HG03354 (cell line): ENCODE measurements around the gene POLRMT.
"Not testable (repeated sequence)": the region's sequence is repeated elsewhere in the genome, so short reads cannot be mapped to it uniquely, and the experiment has no call there.

Experiments used
- ATAC-seq: cut with Tn5 transposase; IDR thresholded peaks from one replicate; pipeline ENCODE4 v1.9.1; 2021; ENCODE audit warnings: mild to moderate bottlenecking; ENCODE audit not compliant: unreplicated experiment, poor library complexity, severe bottlenecking

POLRMT gene

GRCh38 chr19:633786-634639 is 676 bp upstream of the POLRMT start:
- no peak for ATAC-seq

GRCh38 chr19:632579-633067 is 714 bp downstream of the POLRMT start:
- ATAC-seq, result peak; percentile 21

DNA sequence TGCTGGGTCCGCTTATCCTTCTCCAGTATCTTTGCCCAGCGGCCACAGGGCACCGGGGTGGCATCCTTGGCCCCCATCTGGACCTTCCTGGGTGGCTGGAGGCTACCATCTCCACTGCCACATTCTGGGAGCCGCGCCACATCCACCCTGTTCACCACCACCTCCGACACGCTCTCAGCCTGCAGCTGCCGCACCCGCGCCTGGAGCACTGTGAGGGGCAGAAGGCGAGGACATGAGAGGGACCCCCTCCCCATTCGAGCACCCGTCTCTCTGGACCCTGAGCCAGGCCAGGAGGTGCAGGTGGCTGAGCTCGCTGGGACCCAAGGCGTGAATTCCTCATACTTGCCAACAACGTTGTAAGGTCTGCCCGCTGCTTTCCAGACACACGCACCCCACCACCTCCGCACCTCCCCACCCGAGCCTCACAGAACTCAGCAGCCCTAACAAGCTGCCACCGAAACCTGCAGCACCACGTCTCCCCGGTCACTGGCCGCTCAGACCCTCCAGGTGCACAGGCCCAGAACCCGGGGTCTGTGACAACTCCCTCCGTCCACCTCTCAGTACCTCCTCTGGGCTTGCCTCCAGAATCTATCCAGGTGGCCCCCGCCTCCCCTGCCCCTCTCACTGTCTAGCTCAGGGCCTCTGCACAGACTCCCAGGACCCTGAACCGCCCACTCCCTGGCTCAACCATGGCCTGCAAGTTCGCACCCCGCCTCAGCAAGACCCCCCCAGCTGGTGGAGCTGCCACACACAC is 3.2 kb downstream of the POLRMT start:
- no peak for ATAC-seq

GRCh38 chr19:629515-629914 is 3.8 kb downstream of the POLRMT start:
- not testable (repeated sequence) for ATAC-seq

DNA sequence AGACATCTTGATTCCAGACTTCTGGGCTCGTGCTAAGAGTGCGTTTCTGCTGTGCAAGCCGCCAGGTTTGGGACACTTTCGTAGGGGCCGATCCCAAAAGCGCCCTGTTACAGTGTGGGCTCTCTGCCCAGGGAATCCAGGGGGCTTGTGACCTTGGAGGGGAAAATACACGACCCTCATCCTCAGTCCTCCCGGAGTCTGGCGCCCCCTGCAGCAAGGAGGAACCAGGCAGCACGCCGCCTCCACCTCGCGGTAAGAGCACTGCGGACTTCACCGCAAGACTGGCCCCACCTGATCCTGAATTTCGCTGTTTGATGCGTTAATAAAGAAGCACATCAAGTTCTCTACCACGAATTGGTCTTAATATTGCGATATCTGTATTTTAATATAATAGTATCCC is 5.2 kb downstream of the POLRMT start:
- ATAC-seq, result no peak

GRCh38 chr19:626566-626965 is 6.8 kb downstream of the POLRMT start:
- ATAC-seq, result not testable (repeated sequence)

- no peak for ATAC-seq
These were observed 8.1 kb downstream of the POLRMT start for GRCh38 chr19:625257-625656.

- ATAC-seq, result no peak
These were observed 8.8 kb downstream of the POLRMT start for GRCh38 chr19:624433-625109.

- ATAC-seq, result no peak
These were observed 9.4 kb downstream of the POLRMT start for GRCh38 chr19:623974-624373.

- ATAC-seq, result no peak
These were observed 10.0 kb downstream of the POLRMT start for GRCh38 chr19:623175-623916.

- no peak for ATAC-seq
These were observed 10.7 kb downstream of the POLRMT start for GRCh38 chr19:622666-623065.

DNA sequence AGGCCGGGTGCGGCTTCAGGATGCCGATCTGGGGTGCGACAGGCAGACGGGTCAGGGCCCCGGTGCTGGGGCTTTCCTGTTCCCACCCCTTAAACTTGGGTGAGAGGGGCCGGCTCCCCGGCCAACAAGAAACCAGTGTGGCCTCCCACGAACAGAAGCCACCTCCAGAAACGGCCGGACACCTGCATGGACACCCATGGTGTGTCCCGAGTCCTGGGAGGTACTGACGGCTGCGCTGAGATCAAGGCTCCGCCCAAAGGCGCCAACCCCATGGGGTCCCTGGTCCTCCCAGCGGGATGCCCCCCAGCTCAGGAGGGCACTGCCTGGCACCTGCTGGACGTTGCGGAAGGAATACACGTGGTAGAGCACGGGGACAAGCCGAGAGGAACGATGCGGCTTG is 11.5 kb downstream of the POLRMT start:
- ATAC-seq, result no peak

DNA sequence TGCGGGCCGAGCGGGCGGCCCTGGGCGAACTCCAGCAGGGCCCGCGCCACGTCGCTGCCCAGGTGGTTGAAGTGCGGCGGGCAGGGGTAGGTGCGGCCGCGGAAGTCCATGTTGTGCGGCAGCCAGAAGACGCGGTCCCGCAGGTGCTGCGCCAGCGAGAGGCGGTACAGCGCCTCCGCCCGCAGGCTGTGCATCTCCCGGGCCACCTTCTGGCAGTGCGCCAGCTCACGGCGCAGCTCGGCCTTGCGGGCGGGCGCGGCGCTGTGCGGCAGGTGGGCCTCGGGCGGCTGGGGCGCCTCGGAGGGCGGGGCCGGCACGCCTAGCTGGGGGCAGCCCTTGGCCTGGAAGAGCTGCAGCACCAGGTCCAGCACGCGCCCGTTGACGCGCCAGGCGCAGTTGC is 12.1 kb downstream of the POLRMT start:
- not testable (repeated sequence) for ATAC-seq

DNA sequence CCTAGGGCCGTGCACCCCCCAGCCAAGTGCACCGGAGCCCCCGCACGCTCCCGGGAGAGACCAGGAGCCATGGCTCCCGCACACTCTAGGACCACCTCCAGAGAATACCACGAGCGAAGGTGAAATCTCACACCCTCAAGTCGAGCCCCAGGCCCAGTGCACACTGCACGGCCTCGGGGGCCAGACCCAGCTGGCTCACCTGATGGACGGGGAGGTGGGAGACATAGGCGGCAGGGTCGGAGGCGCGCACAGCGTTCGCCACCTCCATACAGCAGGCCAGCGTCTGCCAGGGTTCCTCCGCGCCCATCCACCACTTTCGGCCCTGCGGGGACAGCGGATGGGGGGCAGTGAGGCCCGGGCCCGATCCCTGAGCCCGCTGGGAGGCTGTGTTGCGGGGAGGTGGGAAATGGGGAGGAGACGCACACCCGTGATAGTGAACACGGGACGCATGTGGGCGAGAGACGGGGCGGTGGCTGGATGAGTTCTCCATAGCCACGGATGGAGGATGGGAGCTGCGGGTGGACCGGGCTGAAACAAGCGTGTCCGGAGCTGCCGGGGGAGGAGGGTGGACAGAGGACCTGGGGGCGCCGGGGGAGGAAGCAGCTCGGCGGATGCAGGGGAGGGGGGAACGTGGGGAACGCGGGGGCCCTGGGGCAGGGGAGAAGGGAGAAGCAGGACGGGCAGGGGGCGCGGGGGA is 13.0 kb downstream of the POLRMT start:
- ATAC-seq, result no peak

GRCh38 chr19:619286-620002 is 13.9 kb downstream of the POLRMT start:
- no peak for ATAC-seq

- ATAC-seq, result no peak
These were observed 14.6 kb downstream of the POLRMT start for GRCh38 chr19:618674-619285.

- ATAC-seq, result no peak
These were observed 15.1 kb downstream of the POLRMT start for GRCh38 chr19:618247-618619.

GRCh38 chr19:617551-618246 is 15.6 kb downstream of the POLRMT start:
- ATAC-seq, result no peak
